Ascending aorta (tissue), 2 donors: ENCODE results near the gene FGFRL1. TPM values are rescaled to one million over a fixed set of nuclear protein-coding genes. Genes with fewer than 3 reads are reported as not detected.

Experiments
- DNase-seq, 2 donors: peaks; one replicate each; pipeline ENCODE4 v3.0.0-alpha.2; 2019; ENCODE audit warnings: low spot score in 2 of 2
- H3K27ac ChIP-seq, 2 donors: fragments of 200-600 bp; sonication (generic); one replicate each; pipeline ENCODE4 v1.5.1; 2016 to 2017; ENCODE audit warnings: mild to moderate bottlenecking in 1 of 2
- H3K27me3 ChIP-seq: fragments of 200-600 bp; sonication (generic); one replicate; pipeline ENCODE4 v1.5.1; 2017
- H3K36me3 ChIP-seq, 2 donors: fragments of 200-600 bp; sonication (generic); one replicate each; pipeline ENCODE4 v1.5.1; 2016
- H3K4me1 ChIP-seq, 2 donors: fragments of 200-600 bp; sonication (generic); one replicate each; pipeline ENCODE4 v1.5.1; 2016 to 2017; ENCODE audit warnings: mild to moderate bottlenecking in 1 of 2
- H3K4me3 ChIP-seq, 2 donors: fragments of 200-600 bp; sonication (generic); one replicate each; pipeline ENCODE4 v1.5.1; 2016 to 2017; ENCODE audit warnings: mild to moderate bottlenecking in 1 of 2
- H3K9me3 ChIP-seq, 2 donors: fragments of 200-600 bp; sonication (generic); one replicate each; pipeline ENCODE4 v1.5.1; 2016
- intact Hi-C: fragments of 100-400 bp; cut with DNase I; formaldehyde crosslinking; loops from one replicate; pipeline ENCODE4 v1.15.1; 2023
- total RNA-seq: library from RNA; depleted of rRNA; stranded (reverse); fragments of >200 nt; gene quantifications from one replicate; pipeline ENCODE4 v1.1.0, GENCODE V29; 2016
- TF ChIP-seq, protein P1 (sequence below), 3 experiments: fragments of 200-600 bp in 2 of 3; fragments of 450-650 bp in 1 of 3; sonication (generic) in 2 of 3; IDR thresholded peaks; one replicate each; pipeline ENCODE4 v1.5.1; 2016 to 2019; ENCODE audit warnings: antibody characterized with exemption in 3 of 3, mild to moderate bottlenecking in 1 of 3, moderate library complexity in 1 of 3

The FGFRL1 gene
- total RNA-seq, 1 donor from 2014 or later, result 79.1 TPM

DNA sequence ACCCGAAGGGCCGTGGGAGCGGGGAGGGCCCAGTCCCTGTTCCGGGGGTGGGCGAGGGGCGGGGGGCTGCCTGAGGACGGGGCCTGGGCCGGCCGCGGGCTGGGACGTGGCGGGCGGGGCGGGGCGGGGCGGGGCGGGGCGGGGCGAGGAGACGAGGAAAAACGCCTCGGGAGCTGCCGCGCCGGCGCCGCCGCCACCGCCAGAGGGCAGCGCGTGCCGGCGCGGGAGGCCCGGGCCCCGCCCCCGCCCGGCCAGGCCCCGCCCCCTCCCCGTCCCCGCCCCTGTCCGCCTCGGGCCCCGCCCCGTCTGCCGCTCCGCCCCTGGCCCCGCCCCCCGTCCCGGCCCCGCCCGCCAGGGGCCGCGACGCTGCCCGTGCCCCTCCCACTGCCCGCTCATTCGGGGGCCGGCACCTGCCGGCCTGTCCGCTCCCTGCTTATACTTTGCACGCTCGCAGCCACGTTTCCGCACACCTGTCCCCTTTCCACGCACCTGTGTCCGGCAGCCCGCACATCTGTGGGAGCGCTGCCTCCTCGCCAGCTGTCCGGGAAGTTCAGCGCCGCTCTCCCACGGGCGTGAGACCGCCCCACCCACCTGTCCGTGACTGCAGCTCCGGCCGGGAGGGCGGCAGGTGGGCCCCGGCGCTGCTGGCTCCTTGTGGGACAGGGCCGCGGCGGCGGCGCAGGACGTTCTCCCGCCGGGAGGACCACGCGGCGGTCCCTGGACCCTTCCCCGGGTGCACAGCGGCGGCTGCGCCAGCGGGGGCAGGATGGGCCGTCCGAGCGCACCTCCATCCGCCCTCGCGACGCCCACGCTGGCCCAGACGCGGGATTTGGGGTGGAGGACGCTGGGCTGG lies 1.7 kb upstream of the FGFRL1 start:
- H3K27me3 ChIP-seq, result no peaks in the 10 kb centered on the region
- peak overlapping the region; percentile 88 to 89 for H3K27ac ChIP-seq
- intact Hi-C loops, result loop anchor here (1.0 to 5.0 kb wide), 7 partner anchors 25 to 238 kb away; partner anchors contain the start of genes CTBP1 and DGKQ
- DNase-seq, result peak in 1 of 2 donors; percentile 82
- H3K4me3 ChIP-seq, result peak overlapping the region; percentile 80 to 89
- H3K9me3 ChIP-seq, result no peaks in the 10 kb centered on the region
- peaks cover 21 to 23% of the 10 kb centered on the region in 2 donors for H3K4me1 ChIP-seq
- no peaks in the 10 kb centered on the region for H3K36me3 ChIP-seq
- TF ChIP-seq, protein P1, sequence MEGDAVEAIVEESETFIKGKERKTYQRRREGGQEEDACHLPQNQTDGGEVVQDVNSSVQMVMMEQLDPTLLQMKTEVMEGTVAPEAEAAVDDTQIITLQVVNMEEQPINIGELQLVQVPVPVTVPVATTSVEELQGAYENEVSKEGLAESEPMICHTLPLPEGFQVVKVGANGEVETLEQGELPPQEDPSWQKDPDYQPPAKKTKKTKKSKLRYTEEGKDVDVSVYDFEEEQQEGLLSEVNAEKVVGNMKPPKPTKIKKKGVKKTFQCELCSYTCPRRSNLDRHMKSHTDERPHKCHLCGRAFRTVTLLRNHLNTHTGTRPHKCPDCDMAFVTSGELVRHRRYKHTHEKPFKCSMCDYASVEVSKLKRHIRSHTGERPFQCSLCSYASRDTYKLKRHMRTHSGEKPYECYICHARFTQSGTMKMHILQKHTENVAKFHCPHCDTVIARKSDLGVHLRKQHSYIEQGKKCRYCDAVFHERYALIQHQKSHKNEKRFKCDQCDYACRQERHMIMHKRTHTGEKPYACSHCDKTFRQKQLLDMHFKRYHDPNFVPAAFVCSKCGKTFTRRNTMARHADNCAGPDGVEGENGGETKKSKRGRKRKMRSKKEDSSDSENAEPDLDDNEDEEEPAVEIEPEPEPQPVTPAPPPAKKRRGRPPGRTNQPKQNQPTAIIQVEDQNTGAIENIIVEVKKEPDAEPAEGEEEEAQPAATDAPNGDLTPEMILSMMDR (IDR thresholded peaks at IDR 0.05), result peak in 1 of 3 experiments; percentile 42

DNA sequence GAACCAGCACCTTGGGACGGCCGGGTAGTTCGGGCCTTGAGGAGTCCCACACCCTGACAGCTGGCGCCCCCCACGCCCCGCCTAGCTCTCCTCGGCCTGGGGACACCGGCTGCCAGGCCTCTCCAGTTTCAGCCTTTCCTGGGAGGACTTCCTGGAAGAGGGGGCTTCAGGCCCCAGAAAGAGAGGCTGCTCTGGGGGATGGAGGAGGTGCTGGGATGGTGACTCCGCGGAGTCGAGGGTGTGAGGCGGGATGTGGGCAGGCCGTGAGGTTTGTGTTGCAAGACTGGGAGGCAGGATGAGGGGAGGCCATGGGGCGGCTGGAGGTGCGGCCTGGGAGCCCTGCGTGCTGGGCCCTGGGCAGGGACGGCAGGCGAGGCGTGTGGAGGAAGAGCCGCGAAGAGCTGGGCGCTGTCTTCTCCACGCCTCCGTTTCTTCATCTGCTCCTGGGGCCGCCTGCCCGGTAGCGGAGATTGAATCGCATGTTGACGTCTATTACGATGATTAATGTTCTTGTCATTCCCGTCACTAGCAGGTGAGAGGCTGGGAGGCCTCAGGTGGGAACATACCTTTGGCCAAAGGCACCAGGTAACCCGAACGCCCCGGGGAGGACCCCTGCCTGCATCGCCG lies 918 bp upstream of the FGFRL1 start:
- peak; percentile 34 to 91 for DNase-seq
- Histone ChIP-seq H3K36me3 (no peaks in the 10 kb centered on the region), H3K4me3 (peak overlapping the region; percentile 67 to 89), H3K9me3 (no peaks in the 10 kb centered on the region), H3K4me1 (peaks cover 21 to 23% of the 10 kb centered on the region in 2 donors), H3K27ac (peak overlapping the region; percentile 88 to 89), H3K27me3 (no peaks in the 10 kb centered on the region)
- intact Hi-C loops, result loop anchor here (1.0 to 5.0 kb wide), 3 partner anchors 24 to 237 kb away; partner anchors contain the start of gene CTBP1
- TF ChIP-seq, protein P1 (IDR thresholded peaks at IDR 0.05), result no peak

DNA sequence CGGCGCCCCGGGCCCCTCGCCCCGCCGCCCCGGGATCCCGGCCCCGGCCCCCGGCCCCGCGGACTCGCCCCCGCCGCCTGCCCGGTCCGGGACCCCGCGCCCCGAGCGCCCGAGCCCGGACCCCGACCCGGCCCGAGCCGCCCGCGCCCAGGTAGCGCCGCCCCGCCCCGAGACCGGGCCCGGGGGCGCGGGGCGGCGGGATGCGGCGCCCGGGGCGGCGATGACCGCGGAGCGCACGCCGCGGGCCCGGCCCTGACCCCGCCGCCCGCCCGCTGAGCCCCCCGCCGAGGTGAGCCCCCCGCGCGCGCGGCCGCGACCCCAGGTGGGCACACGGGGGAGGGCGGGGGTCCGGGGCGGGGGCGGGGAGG lies 224 bp downstream of the FGFRL1 start:
- Histone ChIP-seq H3K4me3 (peak overlapping the region; percentile 72 to 89), H3K27ac (no peak overlapping the region), H3K4me1 (peaks cover 21 to 23% of the 10 kb centered on the region in 2 donors), H3K9me3 (no peaks in the 10 kb centered on the region), H3K27me3 (no peaks in the 10 kb centered on the region), H3K36me3 (no peaks in the 10 kb centered on the region)
- intact Hi-C loops, result loop anchor here (5.0 kb wide), 1 partner anchor 236 kb away; the partner anchor contains the start of gene CTBP1
- TF ChIP-seq, protein P1 (IDR thresholded peaks at IDR 0.05), result no peak
- DNase-seq, result no peak

DNA sequence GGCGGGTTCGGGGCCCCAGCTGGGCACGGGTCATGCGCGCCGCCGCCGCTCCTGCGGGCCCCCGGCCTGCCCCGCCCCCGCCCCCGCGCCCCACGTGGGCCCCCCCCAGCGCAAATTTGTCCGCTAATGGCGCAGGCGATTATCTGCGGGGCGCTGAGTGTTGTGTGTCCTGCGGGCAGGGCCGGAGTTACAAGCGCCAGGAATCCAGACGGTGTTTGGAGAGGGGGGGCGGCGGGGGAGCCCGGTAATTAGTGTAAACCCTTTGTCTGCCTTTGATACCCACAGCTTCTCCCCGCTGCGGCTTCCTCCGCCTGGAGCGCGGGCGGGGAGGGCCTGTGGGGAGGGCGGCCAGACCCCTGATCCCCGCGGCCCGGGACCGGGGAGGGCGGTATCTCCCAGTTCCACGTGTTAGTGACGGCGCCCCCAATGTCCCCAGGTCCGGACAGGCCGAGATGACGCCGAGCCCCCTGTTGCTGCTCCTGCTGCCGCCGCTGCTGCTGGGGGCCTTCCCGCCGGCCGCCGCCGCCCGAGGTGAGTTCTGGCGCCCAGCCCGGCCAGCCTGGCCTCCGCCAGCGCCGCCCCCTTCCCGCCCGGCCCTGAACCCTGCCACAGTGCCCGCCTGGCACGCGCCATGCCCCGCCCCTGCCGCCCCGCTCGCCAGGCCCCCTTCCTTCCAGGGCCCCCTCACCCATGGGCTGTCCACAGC lies 761 bp downstream of the FGFRL1 start:
- peak overlapping the region in 1 of 2 donors; percentile 15 for H3K27ac ChIP-seq
- TF ChIP-seq, protein P1 (IDR thresholded peaks at IDR 0.05), result no peak
- H3K4me3 ChIP-seq, result peak overlapping the region; percentile 72 to 87
- no peaks in the 10 kb centered on the region for H3K27me3 ChIP-seq
- intact Hi-C loops, result loop anchor here (5.0 kb wide), 1 partner anchor 235 kb away; the partner anchor contains the start of gene CTBP1
- no peaks in the 10 kb centered on the region for H3K9me3 ChIP-seq
- DNase-seq, result no peak
- no peaks in the 10 kb centered on the region for H3K36me3 ChIP-seq
- H3K4me1 ChIP-seq, result peaks cover 21 to 23% of the 10 kb centered on the region in 2 donors
